GM18517 (cell line): ENCODE data around the gene TRHDE.
"Not testable (repeated sequence)": the region's sequence is repeated elsewhere in the genome, so short reads cannot be mapped to it uniquely, and the experiment has no call there.

ENCODE experiments used
- ATAC-seq: cut with Tn5 transposase; IDR thresholded peaks from one replicate; pipeline ENCODE4 v1.9.1; 2021; ENCODE audit warnings: mild to moderate bottlenecking, moderate library complexity; ENCODE audit not compliant: unreplicated experiment

TRHDE gene

GRCh38 chr12:72699362-72699761 is 427.2 kb downstream of the TRHDE start:
- ATAC-seq, result no peak

GRCh38 chr12:72712025-72712424 is 439.9 kb downstream of the TRHDE start:
- not testable (repeated sequence) for ATAC-seq

- ATAC-seq, result no peak
Measured at GRCh38 chr12:72716221-72716620, 444.1 kb downstream of the TRHDE start.

DNA sequence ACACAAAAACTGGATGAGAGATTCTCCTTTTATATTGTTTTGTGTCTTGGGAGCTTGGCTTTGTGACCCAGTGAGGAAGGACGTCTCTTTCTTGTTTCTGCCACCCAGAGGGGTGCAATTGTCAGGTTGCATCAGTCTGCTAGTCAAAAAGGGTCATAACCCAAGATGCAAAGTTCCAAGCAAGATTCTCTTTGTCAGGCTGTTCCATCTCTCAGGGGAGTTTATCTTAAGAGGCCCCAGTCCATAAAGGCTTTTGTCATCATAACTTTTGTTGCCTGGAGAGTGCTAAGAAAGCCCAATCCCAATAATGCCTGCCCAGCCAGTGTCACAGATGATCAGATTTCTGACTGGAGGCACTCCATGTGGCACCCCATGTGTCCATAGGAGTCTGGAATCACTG is 444.9 kb downstream of the TRHDE start:
- ATAC-seq, result no peak
